IMR-90 (cell line): ENCODE data around the gene AKIRIN2. TPM values are rescaled to one million over a fixed set of nuclear protein-coding genes. Genes with fewer than 3 reads are reported as not detected.

Experiments
- ATAC-seq: fragments of 200-7000 bp; cut with Tn5 transposase; 2 replicates; pipeline ENCODE4 v1.9.1; 2020; ENCODE audit warnings: low read depth, mild to moderate bottlenecking, moderate library complexity
- BruUV-seq: library from RNA; stranded (reverse); fragments of 400-500 nt; replicated peaks from 2 replicates; lab custom pipeline; 2021; lab: Mats Ljungman, UMichigan
- CTCF ChIA-PET: fragments of 300-600 bp; formaldehyde crosslinking; extraction: SDS; loops from one replicate; lab custom pipeline; 2021; ENCODE audit warnings: antibody characterized with exemption; lab: Yijun Ruan, JAX
- POLR2A ChIA-PET: fragments of 300-600 bp; sonication (Branson Sonifier 250); formaldehyde crosslinking; loops from one replicate; lab custom pipeline; 2022; ENCODE audit warnings: antibody characterized with exemption; ENCODE audit not compliant: unreplicated experiment; lab: Charles Lee
- DNase-seq: peaks from one replicate; pipeline ENCODE4 v3.0.0; 2013
- H2AFZ ChIP-seq: replicated peaks from 2 replicates; pipeline ENCODE3; 2013; ENCODE audit warnings: low read length, mild to moderate bottlenecking; ENCODE audit not compliant: poor library complexity
- H2AK5ac ChIP-seq: 2 replicates; pipeline ENCODE4 v1.6.1; 2013; ENCODE audit warnings: low read depth, low read length, inconsistent platforms
- H2AK9ac ChIP-seq: replicated peaks from 2 replicates; pipeline ENCODE3; 2013; ENCODE audit warnings: mild to moderate bottlenecking, low read depth, low read length, moderate library complexity; ENCODE audit not compliant: poor library complexity
- H2BK120ac ChIP-seq: 2 replicates; pipeline ENCODE4 v1.6.1; 2013; ENCODE audit warnings: low read depth, low read length, inconsistent platforms
- H2BK15ac ChIP-seq: 3 replicates; pipeline ENCODE4 v1.6.1; 2013; ENCODE audit warnings: low read depth, low read length, inconsistent platforms
- H2BK20ac ChIP-seq: 2 replicates; pipeline ENCODE4 v1.6.1; 2013; ENCODE audit warnings: low read depth, mild to moderate bottlenecking, inconsistent platforms, low read length, moderate library complexity
- H2BK5ac ChIP-seq: 2 replicates; pipeline ENCODE4 v1.6.1; 2013; ENCODE audit warnings: mild to moderate bottlenecking, low read depth, low read length, inconsistent platforms; ENCODE audit not compliant: poor library complexity, severe bottlenecking
- H3K14ac ChIP-seq: replicated peaks from 2 replicates; pipeline ENCODE4 v1.6.1; 2013; ENCODE audit warnings: low read depth, low read length, inconsistent platforms
- H3K18ac ChIP-seq: 2 replicates; pipeline ENCODE4 v1.6.1; 2013; ENCODE audit warnings: low read depth, low read length, control low read depth
- H3K23ac ChIP-seq: 2 replicates; pipeline ENCODE4 v1.6.1; 2013; ENCODE audit warnings: low read depth, low read length, inconsistent platforms
- H3K27ac ChIP-seq: 2 replicates; pipeline ENCODE4 v1.5.1; 2013; ENCODE audit warnings: mild to moderate bottlenecking, control low read depth, low read length; ENCODE audit not compliant: insufficient read depth
- H3K27me3 ChIP-seq: 2 replicates; pipeline ENCODE4 v1.6.1; 2013; ENCODE audit warnings: low read length; ENCODE audit not compliant: control insufficient read depth, insufficient read depth
- H3K36me3 ChIP-seq: 2 replicates; pipeline ENCODE4 v1.6.1; 2013; ENCODE audit warnings: low read length, mixed read lengths; ENCODE audit not compliant: control insufficient read depth, insufficient read depth
- H3K4ac ChIP-seq: 2 replicates; pipeline ENCODE4 v1.6.1; 2013; ENCODE audit warnings: low read depth, low read length, inconsistent platforms
- H3K4me1 ChIP-seq: 2 replicates; pipeline ENCODE4 v1.6.1; 2013; ENCODE audit warnings: low read length, mixed read lengths; ENCODE audit not compliant: control insufficient read depth, insufficient read depth
- H3K4me2 ChIP-seq: 2 replicates; pipeline ENCODE4 v1.6.1; 2013; ENCODE audit warnings: low read depth, mild to moderate bottlenecking, control low read depth, low read length, moderate library complexity
- H3K4me3 ChIP-seq: 2 replicates; pipeline ENCODE4 v1.5.1; 2013; ENCODE audit warnings: low read depth, mild to moderate bottlenecking, control low read depth, low read length, moderate library complexity; ENCODE audit not compliant: insufficient read depth
- H3K56ac ChIP-seq: 2 replicates; pipeline ENCODE4 v1.6.1; 2013; ENCODE audit warnings: low read length, inconsistent platforms; ENCODE audit not compliant: insufficient read depth; ENCODE audit errors: extremely low read depth
- H3K79me1 ChIP-seq, 2 experiments: 2 replicates each; pipeline ENCODE4 v1.6.1; 2013; ENCODE audit warnings: low read length in 2 of 2, inconsistent platforms in 1 of 2, low read depth in 1 of 2
- H3K9ac ChIP-seq: 2 replicates; pipeline ENCODE4 v1.6.1; 2013; ENCODE audit warnings: low read depth, low read length, control low read depth
- H3K9me1 ChIP-seq: 2 replicates; pipeline ENCODE4 v1.6.1; 2013; ENCODE audit warnings: low read length, inconsistent platforms; ENCODE audit not compliant: insufficient read depth
- H3K9me3 ChIP-seq: 2 replicates; pipeline ENCODE4 v1.6.1; 2013; ENCODE audit warnings: low read length; ENCODE audit not compliant: control insufficient read depth, insufficient read depth
- H4K20me1 ChIP-seq: 2 replicates; pipeline ENCODE4 v1.6.1; 2013; ENCODE audit warnings: low read length, inconsistent platforms; ENCODE audit not compliant: insufficient read depth
- H4K5ac ChIP-seq: 2 replicates; pipeline ENCODE4 v1.6.1; 2013; ENCODE audit warnings: mild to moderate bottlenecking, low read depth, low read length, control low read depth
- H4K8ac ChIP-seq, 2 experiments: 2 replicates each; pipeline ENCODE4 v1.6.1; 2013; ENCODE audit warnings: low read depth in 2 of 2, low read length in 2 of 2, control low read depth in 1 of 2, inconsistent platforms in 1 of 2
- H4K91ac ChIP-seq: 2 replicates; pipeline ENCODE4 v1.6.1; 2013; ENCODE audit warnings: low read depth, low read length, inconsistent platforms; ENCODE audit not compliant: insufficient read depth
- CEBPB ChIP-seq: IDR thresholded peaks from 2 replicates; pipeline ENCODE4 v1.6.1; 2012; ENCODE audit warnings: low read depth, low read length, improper control_type of control experiment
- MXI1 ChIP-seq: IDR thresholded peaks from 2 replicates; pipeline ENCODE4 v1.6.1; 2012; ENCODE audit warnings: low read depth, mild to moderate bottlenecking, low read length, moderate library complexity, borderline replicate concordance
- USF2 ChIP-seq: fragments of 150-350 bp; IDR thresholded peaks from 2 replicates; pipeline ENCODE4 v1.6.1; 2017; ENCODE audit warnings: mild to moderate bottlenecking, antibody characterized with exemption, low read length, low read depth
- WGBS, 2 experiments: methylation state at CpG; one replicate each; pipeline versions ENCODE4 v1.1.5 to v1.1.7; 2013; ENCODE audit warnings: missing lambda C conversion rate in 2 of 2; ENCODE audit not compliant: insufficient read length in 1 of 2; ENCODE audit errors: extremely low coverage in 2 of 2; 5-methylcytosine and 5-hydroxymethylcytosine counted together
- dilution Hi-C: fragments of 300-500 bp; cut with HindIII; formaldehyde crosslinking; loops from one replicate; pipeline ENCODE4 v1.14.3; 2018; ENCODE audit warnings: low sequenced_read_pairs; ENCODE audit not compliant: unreplicated experiment
- in situ Hi-C: fragments of 300-500 bp; cut with MboI; formaldehyde crosslinking; loops from 3 replicates; pipeline ENCODE4 v1.14.3; 2019; ENCODE audit warnings: low sequenced_read_pairs, inconsistent platforms, mixed read lengths
- intact Hi-C: fragments of 100-400 bp; cut with micrococcal nuclease; formaldehyde crosslinking; loops from 2 replicates; pipeline ENCODE4 v1.10.0; 2022
- polyA plus RNA-seq, 3 experiments: library from polyadenylated mRNA; depleted of rRNA; stranded (reverse); fragments of >200 nt; gene quantifications; 2 replicates each; pipeline ENCODE4 v1.2.3, GENCODE V29; 2012; ENCODE audit warnings: low replicate concordance in 1 of 3
- total RNA-seq: library from RNA; depleted of rRNA; stranded (reverse); fragments of >200 nt; gene quantifications from 2 replicates; pipeline ENCODE4 v1.2.3, GENCODE V29; 2012

The AKIRIN2 gene
- total and polyA plus RNA-seq, 2 of the 4 experiments (the other 2 are of a cell fraction), result 7.9 to 26.6 TPM

- no CpG with 5 or more reads among the region's 4 CpGs for WGBS, 2 experiments
- H3K27ac ChIP-seq, result peak overlapping the region; percentile 33; the same call in 1 of the 2 replicates
- no TSS peak for BruUV-seq
- no peak overlapping the region for H3K23ac ChIP-seq
- peak overlapping the region; percentile 59 for H3K18ac ChIP-seq
- no peaks in the 10 kb centered on the region for H3K9me3 ChIP-seq
- 0 out of 2 replicates have a peak overlapping the region, but pooled peaks have one; percentile 1 for H3K14ac ChIP-seq
- H3K9me1 ChIP-seq, result 0 out of 2 replicates have a peak, but pooled peaks cover 6% of the 10 kb centered on the region
- H3K79me1 ChIP-seq, result no peaks in the 10 kb centered on the region
- H2AFZ ChIP-seq, result peak overlapping the region; percentile 40
- peak overlapping the region; percentile 71 for H4K91ac ChIP-seq
- POLR2A ChIA-PET, result no interaction called here
- H3K27me3 ChIP-seq, result no peaks in the 10 kb centered on the region
- H3K4me2 ChIP-seq, result peak overlapping the region; percentile 16; the same call in 1 of the 2 replicates
- intact Hi-C loops, result no loop called here
- peak; percentile 76 for ATAC-seq
- H3K4ac ChIP-seq, result peak overlapping the region; percentile 62; the same call in 1 of the 2 replicates
- no peak overlapping the region for H3K56ac ChIP-seq
- dilution Hi-C loops, result no loop called here
- H3K4me1 ChIP-seq, result peaks cover 10% of the 10 kb centered on the region
- H4K20me1 ChIP-seq, result no peaks in the 10 kb centered on the region
- H2BK15ac ChIP-seq, result peak overlapping the region; percentile 62; the same call in 2 of the 3 replicates
- H3K9ac ChIP-seq, result no peak overlapping the region
- DNase-seq, result peak; percentile 86
- TF ChIP-seq MXI1, result no peak
- 0 out of 2 replicates have a peak, but pooled peaks have one; percentile 32 for TF ChIP-seq USF2
- TF ChIP-seq CEBPB, result peak; percentile 100
- peak overlapping the region; percentile 7; the same call in 1 of the 2 replicates for H2BK120ac ChIP-seq
- CTCF ChIA-PET, result interaction anchor here (0.6 kb wide), 2 partner anchors 10 to 207 kb away, joined by 4 to 5 read pairs; no protein-coding TSS in a partner anchor
- in situ Hi-C loops, result no loop called here
- H2AK5ac ChIP-seq, result no peak overlapping the region
- no peak overlapping the region for H3K4me3 ChIP-seq
- H4K8ac ChIP-seq, result peak overlapping the region in 1 of 2 experiments; percentile 59; a peak in 2 of 4 replicates
- peak overlapping the region; percentile 25 for H2BK5ac ChIP-seq
- H2AK9ac ChIP-seq, result no peak overlapping the region
- peak overlapping the region; percentile 22 for H2BK20ac ChIP-seq
- no peaks in the 10 kb centered on the region for H3K36me3 ChIP-seq
- peak overlapping the region; percentile 35; the same call in 1 of the 2 replicates for H4K5ac ChIP-seq
Measured at GRCh38 chr6:87731818-87732661, 30.0 kb upstream of the AKIRIN2 start.
